Neuron (in vitro differentiated cells): ENCODE measurements around the gene DDX24.

Experiments used
- H2AFZ ChIP-seq: one replicate; pipeline ENCODE4 v1.6.1; 2013; ENCODE audit warnings: low read depth, mild to moderate bottlenecking, inconsistent platforms, low read length, moderate library complexity
- H3K27me3 ChIP-seq: one replicate; pipeline ENCODE4 v1.6.1; 2013; ENCODE audit warnings: low read length; ENCODE audit not compliant: insufficient read depth
- H3K36me3 ChIP-seq: one replicate; pipeline ENCODE4 v1.6.1; 2013; ENCODE audit warnings: low read length; ENCODE audit not compliant: insufficient read depth
- H3K4me1 ChIP-seq: one replicate; pipeline ENCODE4 v1.6.1; 2013; ENCODE audit warnings: low read length; ENCODE audit not compliant: insufficient read depth
- H3K4me3 ChIP-seq: 2 replicates; pipeline ENCODE4 v1.5.1; 2013; ENCODE audit warnings: mild to moderate bottlenecking, low read length, moderate library complexity
- H3K9me3 ChIP-seq: one replicate; pipeline ENCODE4 v1.6.1; 2013; ENCODE audit warnings: low read length

The DDX24 gene

GRCh38 chr14:94080621-94081385, at the start of gene DDX24, which contains the start of gene IFI27L1:
Gene DDX24, minus strand, starts transcription at chr14:94081202. Its CDS starts 1,460 bp downstream, at chr14:94079742.
Gene IFI27L1, plus strand, starts transcription at chr14:94081310. Its CDS starts 15,628 bp downstream, at chr14:94096938.
- H3K4me3 ChIP-seq, result peak within 1 kb of the TSS; percentile 65
- peaks cover 27% of the 10 kb centered on the region for H3K4me1 ChIP-seq
- H2AFZ ChIP-seq, result peak within 1 kb of the TSS; percentile 88
- peaks cover 7% of the 10 kb centered on the region for H3K9me3 ChIP-seq
- H3K36me3 ChIP-seq, result peaks cover 30% of the 10 kb centered on the region
- H3K27me3 ChIP-seq, result no peaks in the 10 kb centered on the region

DNA sequence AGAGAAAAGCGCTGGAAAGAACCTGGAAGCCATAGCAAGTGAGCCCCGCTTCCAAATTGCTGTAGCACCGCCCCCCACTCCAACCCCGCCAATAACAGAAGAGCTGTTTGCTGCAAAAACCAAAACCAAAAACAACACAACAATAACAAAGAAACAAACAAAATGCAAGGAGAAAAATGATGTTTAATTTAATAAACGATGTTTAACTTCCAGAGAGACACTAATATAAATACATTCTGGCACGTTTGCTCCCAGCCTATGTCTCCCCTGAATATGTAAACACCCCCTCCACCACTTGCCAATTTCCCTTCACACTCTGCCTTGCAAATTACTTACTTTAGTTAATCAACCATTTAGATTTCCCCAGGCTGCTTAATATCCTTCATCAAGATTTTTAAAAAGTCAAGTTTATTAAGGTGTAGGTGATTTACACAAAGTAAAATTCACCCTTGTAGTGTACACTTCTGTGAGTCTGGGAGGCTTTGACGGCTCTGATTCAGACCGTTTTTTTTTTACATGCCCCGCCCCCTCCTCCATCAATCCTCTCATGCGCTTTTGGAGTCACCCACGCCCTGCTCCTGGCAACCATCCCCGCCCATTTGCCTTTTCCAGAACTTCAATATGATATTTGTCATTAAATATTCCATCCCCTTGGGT, 48.9 kb upstream of the DDX24 start:
- H3K4me1 ChIP-seq, result peaks cover 8% of the 10 kb centered on the region
- peak overlapping the region; percentile 56 for H3K4me3 ChIP-seq
- no peaks in the 10 kb centered on the region for H3K27me3 ChIP-seq

DNA sequence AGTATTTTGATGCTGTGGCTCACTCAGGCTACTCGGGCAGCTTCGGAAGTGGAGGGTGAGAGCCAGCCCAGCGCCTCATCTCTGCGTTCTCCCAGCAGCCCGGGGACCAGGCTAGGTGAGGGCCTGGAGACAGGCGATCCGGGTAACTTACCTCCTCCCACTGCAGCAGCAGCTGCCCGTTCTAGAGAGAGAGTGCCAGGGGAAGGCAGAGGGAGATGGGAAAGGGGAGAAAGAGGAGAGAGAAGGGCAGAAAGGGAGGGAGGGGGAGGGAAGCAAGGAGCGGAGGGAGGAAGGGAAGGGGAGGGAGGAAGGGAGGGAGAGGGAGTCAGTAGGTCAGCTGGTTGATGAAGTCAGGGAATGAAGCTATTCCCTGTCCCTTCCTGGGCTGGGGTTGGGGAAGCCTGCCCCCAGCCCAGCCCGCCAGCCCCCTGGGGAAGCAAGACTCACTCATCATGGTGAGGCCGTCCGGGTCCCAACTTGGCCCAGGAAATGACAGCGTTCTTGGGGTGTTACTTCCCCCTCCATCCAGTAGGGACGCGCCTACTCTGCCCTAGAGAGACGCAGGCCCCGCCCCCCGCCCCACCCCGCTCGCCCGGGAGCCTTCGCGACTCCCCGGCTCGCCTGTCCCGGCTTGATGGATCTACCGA, 48.2 kb upstream of the DDX24 start, which contains the start of gene IFI27L2:
TSS of gene IFI27L2 (minus strand) at position 494 of the 647 bp plus-strand sequence. CDS start at position 454, 40 bp downstream.
- Histone ChIP-seq H3K27me3 (peaks cover under 1% of the 10 kb centered on the region), H3K4me1 (peaks cover 8% of the 10 kb centered on the region), H3K36me3 (no peaks in the 10 kb centered on the region), H2AFZ (peak within 1 kb of the TSS; percentile 64), H3K4me3 (peak within 1 kb of the TSS; percentile 56), H3K9me3 (no peaks in the 10 kb centered on the region)

More for the DNA sequence above, 48.9 kb upstream of the DDX24 start:
- H3K9me3 ChIP-seq, result no peaks in the 10 kb centered on the region
- H3K36me3 ChIP-seq, result no peaks in the 10 kb centered on the region
- peak overlapping the region; percentile 64 for H2AFZ ChIP-seq

DNA sequence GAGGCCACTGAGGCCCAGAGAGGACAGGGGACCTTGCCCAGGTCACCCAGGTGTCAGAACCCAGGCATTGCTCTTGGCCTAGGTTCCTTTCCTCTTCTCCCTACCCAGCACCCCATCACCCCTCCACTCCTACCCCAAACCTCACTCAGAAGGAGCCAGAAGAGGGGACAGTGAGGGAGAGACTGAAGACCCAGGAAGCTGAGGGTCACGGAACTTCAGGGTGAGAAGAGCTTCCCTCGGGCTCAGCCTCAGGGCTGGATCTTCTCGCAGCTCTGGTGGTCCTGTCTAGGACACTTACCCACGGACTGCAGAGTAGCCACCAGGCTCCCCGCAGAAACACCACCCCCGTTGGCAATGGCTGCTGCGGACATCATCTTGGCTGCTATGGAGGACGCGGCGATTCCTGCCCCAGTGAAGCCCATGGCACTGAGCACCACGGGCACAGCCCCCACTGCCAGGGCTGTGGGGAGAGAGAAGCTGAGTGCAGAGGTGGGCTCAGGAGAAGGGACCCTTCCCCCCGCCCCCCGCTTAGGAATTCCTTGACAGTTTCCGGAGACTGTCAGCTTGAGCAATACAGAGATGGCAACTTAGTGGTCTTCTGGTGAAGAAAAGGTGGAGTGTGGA, 47.3 kb upstream of the DDX24 start:
- H3K4me3 ChIP-seq, result no peak overlapping the region
- peaks cover 8% of the 10 kb centered on the region for H3K4me1 ChIP-seq
- no peak overlapping the region for H2AFZ ChIP-seq
- H3K9me3 ChIP-seq, result no peaks in the 10 kb centered on the region
- H3K36me3 ChIP-seq, result no peaks in the 10 kb centered on the region
- H3K27me3 ChIP-seq, result peaks cover 5% of the 10 kb centered on the region

DNA sequence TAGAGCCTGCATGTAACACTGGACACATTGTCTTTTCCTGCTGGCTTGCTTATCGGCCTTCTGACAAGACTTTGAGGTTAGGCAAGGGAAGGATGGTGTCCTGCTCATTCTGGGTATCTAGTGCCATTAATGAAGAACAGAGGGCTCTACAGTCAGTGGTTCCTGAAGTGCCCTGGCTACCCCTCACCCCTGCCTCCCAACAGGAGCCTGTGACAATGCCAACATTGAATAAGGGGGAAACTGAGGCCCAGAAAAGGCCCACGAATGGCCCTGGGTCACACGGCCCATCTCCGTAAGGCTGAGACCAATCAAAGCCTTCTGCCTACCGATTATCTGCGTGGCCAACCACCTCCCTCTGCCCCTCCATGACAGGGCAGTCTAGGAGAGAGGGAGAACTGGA, 46.3 kb upstream of the DDX24 start:
- Histone ChIP-seq H2AFZ (no peak overlapping the region), H3K9me3 (no peaks in the 10 kb centered on the region), H3K27me3 (peaks cover 8% of the 10 kb centered on the region), H3K36me3 (no peaks in the 10 kb centered on the region), H3K4me3 (no peak overlapping the region), H3K4me1 (peaks cover 8% of the 10 kb centered on the region)

DNA sequence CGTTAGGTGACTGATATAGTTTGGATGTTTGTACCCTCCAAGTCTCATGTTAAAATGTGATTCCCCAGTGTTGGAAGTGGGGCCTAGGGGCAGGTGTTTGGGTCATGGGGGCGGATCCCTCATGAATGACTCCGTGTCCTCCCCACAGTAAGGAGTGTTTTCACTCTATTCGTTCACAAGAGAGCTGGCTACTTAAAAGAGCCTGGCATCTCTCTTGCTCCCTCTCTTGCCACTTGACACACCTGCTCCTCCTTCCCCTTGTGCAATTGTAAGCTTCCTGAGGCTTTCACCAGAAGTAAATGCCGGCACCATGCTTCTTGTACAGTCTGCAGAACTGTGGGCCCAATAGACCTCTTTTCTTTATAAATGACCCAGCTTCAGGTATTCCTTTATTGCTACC, 45.8 kb upstream of the DDX24 start:
- H3K4me3 ChIP-seq, result no peak overlapping the region
- peaks cover 9% of the 10 kb centered on the region for H3K27me3 ChIP-seq
- H3K4me1 ChIP-seq, result peaks cover 8% of the 10 kb centered on the region
- no peaks in the 10 kb centered on the region for H3K36me3 ChIP-seq
- no peaks in the 10 kb centered on the region for H3K9me3 ChIP-seq
- no peak overlapping the region for H2AFZ ChIP-seq

DNA sequence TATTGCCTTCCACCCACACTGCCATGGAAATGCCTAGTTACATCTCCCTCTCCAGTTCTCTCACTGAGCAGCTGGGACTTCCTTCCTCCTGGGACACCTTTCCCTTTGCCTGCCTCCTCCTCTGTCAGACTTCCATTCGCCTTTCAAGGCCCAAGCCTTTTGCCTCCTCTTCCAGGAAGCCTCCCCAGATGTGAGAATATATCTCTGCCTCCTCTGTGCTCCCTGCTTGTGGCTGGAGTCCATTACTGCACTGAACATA, 45.3 kb upstream of the DDX24 start:
- peaks cover 8% of the 10 kb centered on the region for H3K4me1 ChIP-seq
- H3K4me3 ChIP-seq, result no peak overlapping the region
- no peaks in the 10 kb centered on the region for H3K9me3 ChIP-seq
- no peak overlapping the region for H2AFZ ChIP-seq
- no peaks in the 10 kb centered on the region for H3K36me3 ChIP-seq
- H3K27me3 ChIP-seq, result peaks cover 9% of the 10 kb centered on the region

DNA sequence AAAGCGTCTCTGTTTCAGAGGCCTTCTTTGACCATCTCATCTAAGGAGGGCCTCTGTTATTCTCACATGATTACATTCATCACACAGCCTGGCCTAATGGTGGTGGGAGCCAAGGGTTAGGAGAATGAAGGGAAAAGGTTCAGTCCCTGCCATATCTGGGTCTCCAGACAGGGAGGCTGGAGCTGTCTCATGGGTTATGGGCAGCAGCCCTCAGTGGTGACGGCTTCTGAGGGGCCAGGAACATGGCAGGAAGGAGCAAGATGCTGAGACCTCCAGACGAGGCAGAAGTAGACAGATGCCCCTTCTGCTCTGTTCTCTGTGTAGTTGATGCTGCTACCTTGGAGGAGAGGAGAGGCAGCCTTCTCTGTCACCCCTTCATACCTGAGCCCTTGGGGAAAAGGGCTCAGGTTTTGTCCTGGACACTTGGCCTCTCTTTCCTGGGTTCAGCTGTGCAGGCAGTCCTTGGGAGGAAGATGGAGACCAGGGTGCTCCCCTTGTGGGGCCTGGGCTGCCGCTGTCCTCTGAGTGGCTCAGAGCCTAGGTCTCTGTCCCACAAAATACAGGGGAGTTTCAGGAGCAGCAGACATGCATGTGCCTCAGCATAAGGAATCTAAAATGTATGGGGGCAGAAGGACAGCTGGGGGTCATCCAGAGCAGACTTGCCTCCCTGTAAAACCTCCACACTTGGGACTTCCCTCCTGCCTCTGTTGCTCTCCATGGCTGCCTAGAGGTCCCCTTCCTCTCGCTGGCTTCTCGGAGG, 44.8 kb upstream of the DDX24 start:
- no peaks in the 10 kb centered on the region for H3K36me3 ChIP-seq
- H3K27me3 ChIP-seq, result peaks cover 9% of the 10 kb centered on the region
- H3K4me3 ChIP-seq, result no peak overlapping the region
- H3K9me3 ChIP-seq, result no peaks in the 10 kb centered on the region
- H2AFZ ChIP-seq, result no peak overlapping the region
- peaks cover 8% of the 10 kb centered on the region for H3K4me1 ChIP-seq

GRCh38 chr14:94124582-94125377, 43.8 kb upstream of the DDX24 start:
- H3K4me1 ChIP-seq, result peaks cover 1% of the 10 kb centered on the region
- no peak overlapping the region for H2AFZ ChIP-seq
- H3K4me3 ChIP-seq, result no peak overlapping the region
- H3K27me3 ChIP-seq, result peaks cover 9% of the 10 kb centered on the region
- no peaks in the 10 kb centered on the region for H3K36me3 ChIP-seq
- no peaks in the 10 kb centered on the region for H3K9me3 ChIP-seq

GRCh38 chr14:94123868-94124267, 42.9 kb upstream of the DDX24 start:
- Histone ChIP-seq H3K9me3 (no peaks in the 10 kb centered on the region), H3K4me3 (no peak overlapping the region), H3K36me3 (no peaks in the 10 kb centered on the region), H3K4me1 (no peaks in the 10 kb centered on the region), H2AFZ (no peak overlapping the region), H3K27me3 (peaks cover 9% of the 10 kb centered on the region)

GRCh38 chr14:94123296-94123695, 42.3 kb upstream of the DDX24 start:
- H3K27me3 ChIP-seq, result peaks cover 9% of the 10 kb centered on the region
- no peaks in the 10 kb centered on the region for H3K9me3 ChIP-seq
- no peak overlapping the region for H3K4me3 ChIP-seq
- no peak overlapping the region for H2AFZ ChIP-seq
- no peaks in the 10 kb centered on the region for H3K4me1 ChIP-seq
- no peaks in the 10 kb centered on the region for H3K36me3 ChIP-seq

DNA sequence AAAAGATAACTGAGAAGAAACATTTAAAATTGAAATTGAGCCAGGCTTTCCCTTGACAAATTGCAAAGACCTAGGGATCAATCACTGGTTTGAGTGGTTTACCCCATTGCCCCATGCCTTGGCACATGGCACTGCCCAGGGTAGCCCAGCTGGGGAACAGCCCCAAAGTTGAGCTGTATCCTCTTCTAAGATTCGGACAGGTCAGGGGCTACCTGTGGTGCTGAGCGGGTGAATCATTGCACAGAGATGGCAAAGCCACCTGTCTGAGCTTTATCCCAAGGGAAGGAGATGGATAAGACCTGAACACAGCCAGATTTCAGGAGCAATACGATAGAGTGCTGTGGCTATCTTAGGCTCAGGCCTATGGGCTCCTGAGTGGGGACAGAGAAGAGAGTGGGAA, 41.4 kb upstream of the DDX24 start:
- H3K27me3 ChIP-seq, result peaks cover 9% of the 10 kb centered on the region
- no peaks in the 10 kb centered on the region for H3K4me1 ChIP-seq
- no peak overlapping the region for H2AFZ ChIP-seq
- no peaks in the 10 kb centered on the region for H3K36me3 ChIP-seq
- H3K4me3 ChIP-seq, result no peak overlapping the region
- no peaks in the 10 kb centered on the region for H3K9me3 ChIP-seq
